Keratinocyte (primary cell): Measurements from ENCODE around the gene ZNF629. TPM values are rescaled to one million over a fixed set of nuclear protein-coding genes. Genes with fewer than 3 reads are reported as not detected.

Source experiments
- DNase-seq: peaks from one replicate; pipeline ENCODE4 v3.0.0-alpha.2; 2011; ENCODE audit warnings: low read depth, missing footprints, low spot score
- FAIRE-seq: peaks from 2 replicates; lab custom pipeline; 2011; peaks lifted over from hg19 to GRCh38; lab: Jason Lieb, UNC
- H2AFZ ChIP-seq: 2 replicates; pipeline ENCODE4 v1.6.0; 2012; ENCODE audit warnings: low read length, control low read depth, inconsistent platforms; ENCODE audit not compliant: control insufficient read depth
- H3K27ac ChIP-seq: 2 replicates; pipeline ENCODE4 v1.5.1; 2011; ENCODE audit warnings: low read length; ENCODE audit not compliant: control insufficient read depth, insufficient read depth
- H3K27me3 ChIP-seq: 3 replicates; pipeline ENCODE4 v1.6.0; 2011; ENCODE audit warnings: low read length; ENCODE audit not compliant: control insufficient read depth, insufficient read depth; ENCODE audit errors: extremely low read depth
- H3K36me3 ChIP-seq, 2 experiments: 2 replicates in 1 of 2; 3 replicates in 1 of 2; pipeline ENCODE4 v1.5.1; 2011; ENCODE audit warnings: low read length in 2 of 2, mild to moderate bottlenecking in 1 of 2; ENCODE audit not compliant: control insufficient read depth in 2 of 2, insufficient read depth in 2 of 2; ENCODE audit errors: extremely low read depth in 1 of 2
- H3K4me1 ChIP-seq: 3 replicates; pipeline ENCODE4 v1.5.1; 2011; ENCODE audit warnings: low read length; ENCODE audit not compliant: control insufficient read depth, insufficient read depth; ENCODE audit errors: extremely low read depth
- H3K4me2 ChIP-seq: 3 replicates; pipeline ENCODE4 v1.6.0; 2011; ENCODE audit warnings: low read depth, low read length; ENCODE audit not compliant: control insufficient read depth, insufficient read depth; ENCODE audit errors: extremely low read depth
- H3K4me3 ChIP-seq, 3 experiments: fragments of 200-600 bp in 1 of 3; sonication (generic) in 1 of 3; 2 replicates in 2 of 3; 3 replicates in 1 of 3; pipeline ENCODE4 v1.5.1; 2011 to 2016; ENCODE audit warnings: low read length in 3 of 3, mild to moderate bottlenecking in 3 of 3, control low read depth in 2 of 3, inconsistent platforms in 1 of 3, low read depth in 1 of 3, mixed read lengths in 1 of 3, mixed run types in 1 of 3, moderate library complexity in 1 of 3; ENCODE audit not compliant: control insufficient read depth in 2 of 3, insufficient read depth in 2 of 3; ENCODE audit errors: extremely low read depth in 1 of 3
- H3K79me2 ChIP-seq: 2 replicates; pipeline ENCODE4 v1.6.0; 2012; ENCODE audit warnings: low read length; ENCODE audit not compliant: control insufficient read depth, insufficient read depth
- H3K9ac ChIP-seq: 3 replicates; pipeline ENCODE4 v1.6.0; 2011; ENCODE audit warnings: low read length; ENCODE audit not compliant: control insufficient read depth, insufficient read depth; ENCODE audit errors: extremely low read depth
- H3K9me1 ChIP-seq: 3 replicates; pipeline ENCODE4 v1.6.0; 2011; ENCODE audit warnings: low read length; ENCODE audit not compliant: control insufficient read depth, insufficient read depth; ENCODE audit errors: extremely low read depth
- H3K9me3 ChIP-seq: 2 replicates; pipeline ENCODE4 v1.5.1; 2012; ENCODE audit warnings: low read depth, low read length; ENCODE audit not compliant: control insufficient read depth
- H4K20me1 ChIP-seq: 3 replicates; pipeline ENCODE4 v1.6.0; 2011; ENCODE audit warnings: low read length; ENCODE audit not compliant: control insufficient read depth, insufficient read depth; ENCODE audit errors: extremely low read depth
- EZH2 ChIP-seq: IDR thresholded peaks from one replicate; pipeline ENCODE4 v1.6.1; 2012; ENCODE audit warnings: inconsistent platforms, mild to moderate bottlenecking, low read length, moderate library complexity
- dilution Hi-C: fragments of 300-500 bp; cut with MboI; formaldehyde crosslinking; loops from one replicate; pipeline ENCODE4 v1.7.0; 2020; ENCODE audit warnings: low sequenced_read_pairs; ENCODE audit not compliant: extremely low pct_ligation_motif_present
- polyA plus RNA-seq, 5 experiments: library from polyadenylated mRNA; depleted of rRNA in 3 of 5; stranded (reverse) in 3 of 5; stranded (forward) in 1 of 5; unstranded in 1 of 5; fragments of >200 nt; gene quantifications; 1 replicate in 1 of 5; 2 replicates in 3 of 5; 3 replicates in 1 of 5; pipeline versions ENCODE4 v1.2.1 to v1.2.3, GENCODE V29; 2011 to 2012; ENCODE audit warnings: missing spikeins in 2 of 5, low read depth in 1 of 5, low replicate concordance in 1 of 5
- TF ChIP-seq, protein P1 (sequence below), 3 experiments: IDR thresholded peaks in 1 of 3; conservative IDR thresholded peaks in 1 of 3; optimal IDR thresholded peaks in 1 of 3; 2 replicates in 2 of 3; 3 replicates in 1 of 3; pipeline versions ENCODE3 to v1.5.1; 2011; ENCODE audit warnings: low read length in 3 of 3, mild to moderate bottlenecking in 3 of 3, moderate library complexity in 2 of 3, control low read depth in 1 of 3, inconsistent platforms in 1 of 3; ENCODE audit not compliant: insufficient read depth in 2 of 3; ENCODE audit errors: extremely low read depth in 1 of 3

ZNF629 gene
- polyA plus RNA-seq, 1 donor (not counting 4 experiments of a cell fraction or from before 2014, with no cell fraction given) = 3.6 TPM

DNA sequence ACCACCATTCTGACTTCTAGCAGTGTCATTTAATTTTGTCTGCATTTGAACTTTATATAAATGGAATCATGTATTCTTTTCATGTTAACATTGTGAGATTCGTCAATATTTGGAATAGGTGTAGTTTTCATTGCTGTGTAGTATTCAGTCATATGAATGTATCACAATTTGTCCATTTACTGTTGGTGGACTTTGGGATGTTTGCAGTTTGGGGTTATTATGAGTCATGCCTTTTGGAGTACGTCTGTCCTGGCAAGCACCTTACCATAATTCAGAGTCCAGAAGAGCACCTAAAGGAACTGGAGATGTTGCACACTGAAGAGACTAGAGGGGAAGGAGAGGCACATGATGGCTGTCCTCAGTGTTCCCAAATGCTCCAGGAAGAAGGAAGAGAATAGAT is 41.9 kb downstream of the ZNF629 start:
- DNase-seq = no peak
- Histone ChIP-seq H4K20me1 (peaks cover 4% of the 10 kb centered on the region), H3K27ac (no peak overlapping the region), H3K4me3 (no peak overlapping the region), H3K27me3 (no peaks in the 10 kb centered on the region), H3K36me3 (peaks cover 8 to 24% of the 10 kb centered on the region in 2 experiments), H3K9me1 (no peaks in the 10 kb centered on the region), H2AFZ (no peak overlapping the region), H3K9me3 (no peaks in the 10 kb centered on the region), H3K4me1 (peaks cover 31% of the 10 kb centered on the region), H3K4me2 (no peak overlapping the region), H3K9ac (no peak overlapping the region), H3K79me2 (peaks cover 38% of the 10 kb centered on the region)
- no peak for FAIRE-seq
- dilution Hi-C loops = no loop called here
- TF ChIP-seq, protein P1, sequence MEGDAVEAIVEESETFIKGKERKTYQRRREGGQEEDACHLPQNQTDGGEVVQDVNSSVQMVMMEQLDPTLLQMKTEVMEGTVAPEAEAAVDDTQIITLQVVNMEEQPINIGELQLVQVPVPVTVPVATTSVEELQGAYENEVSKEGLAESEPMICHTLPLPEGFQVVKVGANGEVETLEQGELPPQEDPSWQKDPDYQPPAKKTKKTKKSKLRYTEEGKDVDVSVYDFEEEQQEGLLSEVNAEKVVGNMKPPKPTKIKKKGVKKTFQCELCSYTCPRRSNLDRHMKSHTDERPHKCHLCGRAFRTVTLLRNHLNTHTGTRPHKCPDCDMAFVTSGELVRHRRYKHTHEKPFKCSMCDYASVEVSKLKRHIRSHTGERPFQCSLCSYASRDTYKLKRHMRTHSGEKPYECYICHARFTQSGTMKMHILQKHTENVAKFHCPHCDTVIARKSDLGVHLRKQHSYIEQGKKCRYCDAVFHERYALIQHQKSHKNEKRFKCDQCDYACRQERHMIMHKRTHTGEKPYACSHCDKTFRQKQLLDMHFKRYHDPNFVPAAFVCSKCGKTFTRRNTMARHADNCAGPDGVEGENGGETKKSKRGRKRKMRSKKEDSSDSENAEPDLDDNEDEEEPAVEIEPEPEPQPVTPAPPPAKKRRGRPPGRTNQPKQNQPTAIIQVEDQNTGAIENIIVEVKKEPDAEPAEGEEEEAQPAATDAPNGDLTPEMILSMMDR (optimal IDR thresholded peaks at IDR 0.05 in 1 of 3, IDR thresholded peaks at IDR 0.05 in 1 of 3, conservative IDR thresholded peaks at IDR 0.05 in 1 of 3; ENCODE audit: extremely low read depth in 1 of 3, insufficient read depth in 2 of 3, low read length in 3 of 3) = no peak
- no peak for TF ChIP-seq EZH2

DNA sequence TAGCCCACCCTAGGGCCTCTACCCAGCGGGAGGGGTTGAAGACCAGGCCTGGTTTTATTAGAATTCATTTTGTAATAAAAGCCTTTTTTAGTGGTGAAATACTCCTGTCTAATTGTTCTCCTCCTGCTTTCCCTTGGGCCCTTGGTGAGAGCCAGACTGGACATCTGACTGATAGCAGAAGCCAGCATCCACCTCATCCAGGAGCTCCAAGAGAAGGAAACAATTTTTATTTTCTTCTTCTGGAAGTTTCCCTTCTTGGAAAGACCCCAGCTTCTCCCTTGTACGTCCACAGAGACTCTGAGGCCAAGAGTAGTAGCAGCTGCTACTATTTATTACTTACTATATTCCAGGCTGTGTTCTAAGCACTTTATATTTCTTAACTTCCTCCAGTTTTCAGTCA is 42.8 kb downstream of the ZNF629 start:
- Histone ChIP-seq H3K9ac (no peak overlapping the region), H3K4me1 (peaks cover 38% of the 10 kb centered on the region), H3K4me3 (no peak overlapping the region), H2AFZ (no peak overlapping the region), H3K79me2 (peaks cover 32% of the 10 kb centered on the region), H3K4me2 (no peak overlapping the region), H3K9me3 (no peaks in the 10 kb centered on the region), H4K20me1 (peaks cover 4% of the 10 kb centered on the region), H3K27ac (no peak overlapping the region), H3K36me3 (peaks cover 8 to 18% of the 10 kb centered on the region in 2 experiments), H3K27me3 (no peaks in the 10 kb centered on the region), H3K9me1 (no peaks in the 10 kb centered on the region)
- TF ChIP-seq EZH2 = no peak
- TF ChIP-seq, protein P1 (optimal IDR thresholded peaks at IDR 0.05 in 1 of 3, IDR thresholded peaks at IDR 0.05 in 1 of 3, conservative IDR thresholded peaks at IDR 0.05 in 1 of 3; ENCODE audit: extremely low read depth in 1 of 3, insufficient read depth in 2 of 3, low read length in 3 of 3) = no peak
- DNase-seq (no peak), FAIRE-seq (no peak)
- dilution Hi-C loops = no loop called here
